Measurements from ENCODE around the gene RIMBP2.

The RIMBP2 gene

GRCh38 chr12:130423136-130423535, 293.0 kb downstream of the RIMBP2 start:
- no peak overlapping the region for H3K27ac ChIP-seq
- TF ChIP-seq CTCF (IDR thresholded peaks at IDR 0.05) (no peak), ZFX (IDR thresholded peaks at IDR 0.05; ENCODE audit: borderline replicate concordance) (no peak)

- TF ChIP-seq ZFX (IDR thresholded peaks at IDR 0.05; ENCODE audit: borderline replicate concordance) (no peak), CTCF (IDR thresholded peaks at IDR 0.05) (no peak)
- no peak overlapping the region for H3K27ac ChIP-seq
These were observed 293.4 kb downstream of the RIMBP2 start for GRCh38 chr12:130422676-130423075.

GRCh38 chr12:130421896-130422295, 294.2 kb downstream of the RIMBP2 start:
- no peak overlapping the region for H3K27ac ChIP-seq
- TF ChIP-seq ZFX (IDR thresholded peaks at IDR 0.05; ENCODE audit: borderline replicate concordance) (no peak), CTCF (IDR thresholded peaks at IDR 0.05) (no peak)

- TF ChIP-seq ZFX (IDR thresholded peaks at IDR 0.05; ENCODE audit: borderline replicate concordance) = no peak
- TF ChIP-seq CTCF (IDR thresholded peaks at IDR 0.05) = no peak
- no peak overlapping the region for H3K27ac ChIP-seq
These were observed 296.0 kb downstream of the RIMBP2 start for GRCh38 chr12:130420071-130420470.

GRCh38 chr12:130419116-130419515, 297.0 kb downstream of the RIMBP2 start:
- TF ChIP-seq CTCF (IDR thresholded peaks at IDR 0.05) (no peak), ZFX (IDR thresholded peaks at IDR 0.05; ENCODE audit: borderline replicate concordance) (no peak)

GRCh38 chr12:130418251-130418650, 297.8 kb downstream of the RIMBP2 start:
- H3K27ac ChIP-seq = no peak overlapping the region
- no peak for TF ChIP-seq ZFX (IDR thresholded peaks at IDR 0.05; ENCODE audit: borderline replicate concordance)
- no peak for TF ChIP-seq CTCF (IDR thresholded peaks at IDR 0.05)

More at GRCh38 chr12:130419116-130419515, 297.0 kb downstream of the RIMBP2 start:
- no peak overlapping the region for H3K27ac ChIP-seq

GRCh38 chr12:130414381-130414780, 301.7 kb downstream of the RIMBP2 start:
- H3K27ac ChIP-seq = no peak overlapping the region
- TF ChIP-seq ZFX (IDR thresholded peaks at IDR 0.05; ENCODE audit: borderline replicate concordance) (no peak), CTCF (IDR thresholded peaks at IDR 0.05) (no peak)
